NT2/D1 (cell line): ENCODE data around the gene LSM14B.

Experiments used
- SUZ12 ChIP-seq: IDR thresholded peaks from 2 replicates; pipeline ENCODE4 v1.6.1; 2011; ENCODE audit not compliant: insufficient read length, insufficient read depth; ENCODE audit errors: extremely low read depth
- YY1 ChIP-seq: IDR thresholded peaks from 2 replicates; pipeline ENCODE4 v1.6.1; 2011; ENCODE audit not compliant: insufficient read length, insufficient read depth
- ZNF274 ChIP-seq: IDR thresholded peaks from 2 replicates; pipeline ENCODE4 v1.6.1; 2011; ENCODE audit warnings: mild to moderate bottlenecking, low read depth, low read length

- TF ChIP-seq ZNF274: no peak
- TF ChIP-seq YY1: no peak
- TF ChIP-seq SUZ12: no peak
These were observed 19.3 kb downstream of the LSM14B start for GRCh38 chr20:62141397-62142251.
